RWPE1 (cell line): ENCODE data around the gene IGF2.

Experiments used
- CTCF ChIA-PET: fragments of 350-600 bp; sonication (Branson Sonifier 250); formaldehyde crosslinking; extraction: SDS; loops from one replicate; lab custom pipeline; 2021; lab: Yijun Ruan, JAX
- POLR2A ChIA-PET: fragments of 400-600 bp; formaldehyde crosslinking; extraction: SDS; loops from one replicate; lab custom pipeline; 2020; ENCODE audit warnings: antibody characterized with exemption; ENCODE audit not compliant: low non-redundant PET; lab: Yijun Ruan, JAX
- DNase-seq: peaks from one replicate; pipeline ENCODE4 v3.0.0; 2012; ENCODE audit warnings: low spot score
- H3K27ac ChIP-seq: fragments of 450-650 bp; 2 replicates; pipeline ENCODE4 v1.5.1; 2017
- TF ChIP-seq, protein P1 (sequence below): fragments of 450-650 bp; conservative IDR thresholded peaks from 2 replicates; pipeline ENCODE4 v1.5.1; 2017; ENCODE audit warnings: low read depth, mild to moderate bottlenecking

IGF2 gene

DNA sequence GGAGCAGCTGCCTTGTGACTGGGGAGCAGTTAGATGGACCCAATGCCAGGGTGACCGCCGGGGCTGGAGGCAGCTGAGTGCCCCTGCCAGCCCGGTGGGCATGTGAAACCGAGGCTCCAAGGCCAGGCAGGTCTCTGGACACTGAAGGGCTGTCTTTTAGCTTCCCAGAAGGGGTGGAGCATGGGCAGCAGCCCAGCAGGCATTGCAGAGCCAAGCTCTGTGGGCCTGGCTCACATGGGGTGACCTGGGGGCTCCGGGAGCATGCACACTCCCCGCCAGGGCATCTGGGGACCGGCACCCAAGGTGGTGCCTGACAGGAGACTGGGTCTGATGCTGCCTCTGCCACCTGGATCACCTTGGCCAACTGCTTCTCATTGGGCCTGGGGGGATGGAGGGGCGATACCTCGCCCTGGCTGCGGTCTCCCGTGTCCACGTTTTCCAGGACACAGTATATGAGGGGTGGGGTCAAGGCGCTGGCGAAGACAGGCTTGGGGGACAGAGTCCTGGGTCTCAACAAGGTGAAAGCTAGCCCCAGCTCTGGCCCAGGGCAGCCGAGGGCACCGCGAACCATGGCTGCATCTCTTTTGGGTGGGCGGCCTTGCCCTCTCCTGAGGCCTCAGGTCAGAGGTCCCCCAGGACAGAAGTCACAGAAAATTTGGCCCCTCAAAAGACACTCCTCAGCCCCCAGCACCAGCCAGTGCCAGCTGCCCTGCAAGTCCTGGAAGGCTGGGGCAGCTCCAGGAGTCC is 18.3 kb upstream of the IGF2 start:
- ChIA-PET POLR2A (no interaction called here), CTCF (interaction anchor here (0.6 to 1.8 kb wide), 4 partner anchors 121 to 504 kb away, joined by 3 to 12 read pairs (median 4); no protein-coding TSS in a partner anchor)
- TF ChIP-seq, protein P1, sequence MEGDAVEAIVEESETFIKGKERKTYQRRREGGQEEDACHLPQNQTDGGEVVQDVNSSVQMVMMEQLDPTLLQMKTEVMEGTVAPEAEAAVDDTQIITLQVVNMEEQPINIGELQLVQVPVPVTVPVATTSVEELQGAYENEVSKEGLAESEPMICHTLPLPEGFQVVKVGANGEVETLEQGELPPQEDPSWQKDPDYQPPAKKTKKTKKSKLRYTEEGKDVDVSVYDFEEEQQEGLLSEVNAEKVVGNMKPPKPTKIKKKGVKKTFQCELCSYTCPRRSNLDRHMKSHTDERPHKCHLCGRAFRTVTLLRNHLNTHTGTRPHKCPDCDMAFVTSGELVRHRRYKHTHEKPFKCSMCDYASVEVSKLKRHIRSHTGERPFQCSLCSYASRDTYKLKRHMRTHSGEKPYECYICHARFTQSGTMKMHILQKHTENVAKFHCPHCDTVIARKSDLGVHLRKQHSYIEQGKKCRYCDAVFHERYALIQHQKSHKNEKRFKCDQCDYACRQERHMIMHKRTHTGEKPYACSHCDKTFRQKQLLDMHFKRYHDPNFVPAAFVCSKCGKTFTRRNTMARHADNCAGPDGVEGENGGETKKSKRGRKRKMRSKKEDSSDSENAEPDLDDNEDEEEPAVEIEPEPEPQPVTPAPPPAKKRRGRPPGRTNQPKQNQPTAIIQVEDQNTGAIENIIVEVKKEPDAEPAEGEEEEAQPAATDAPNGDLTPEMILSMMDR: no peak
- H3K27ac ChIP-seq: no peak overlapping the region
- DNase-seq: no peak

- DNase-seq: peak; percentile 77
- no peak overlapping the region for H3K27ac ChIP-seq
- TF ChIP-seq, protein P1: peak; percentile 78
- CTCF ChIA-PET: interaction anchor here (0.6 to 13.6 kb wide), 16 partner anchors 9 to 1462 kb away, joined by 3 to 293 read pairs (median 4); partner anchors contain the start of gene DEAF1
- POLR2A ChIA-PET: no interaction called here
Measured at GRCh38 chr11:2156416-2157182, 17.4 kb upstream of the IGF2 start.

GRCh38 chr11:2155511-2155910 is 16.3 kb upstream of the IGF2 start:
- DNase-seq: no peak

GRCh38 chr11:2154889-2155288 is 15.7 kb upstream of the IGF2 start:
- DNase-seq: no peak
- CTCF ChIA-PET: interaction anchor here (1.4 to 13.6 kb wide), 2 partner anchors 11 to 117 kb away, joined by 4 to 293 read pairs; no protein-coding TSS in a partner anchor
- H3K27ac ChIP-seq: no peak overlapping the region
- POLR2A ChIA-PET: interaction anchor here (0.6 kb wide), 1 partner anchor 152 kb away, joined by 3 read pairs; no protein-coding TSS in a partner anchor
- TF ChIP-seq, protein P1: no peak

More at GRCh38 chr11:2155511-2155910, 16.3 kb upstream of the IGF2 start:
- H3K27ac ChIP-seq: no peak overlapping the region
- ChIA-PET CTCF (interaction anchor here (0.6 to 13.6 kb wide), 7 partner anchors 11 to 503 kb away, joined by 3 to 293 read pairs (median 4); no protein-coding TSS in a partner anchor), POLR2A (no interaction called here)
- TF ChIP-seq, protein P1: no peak

DNA sequence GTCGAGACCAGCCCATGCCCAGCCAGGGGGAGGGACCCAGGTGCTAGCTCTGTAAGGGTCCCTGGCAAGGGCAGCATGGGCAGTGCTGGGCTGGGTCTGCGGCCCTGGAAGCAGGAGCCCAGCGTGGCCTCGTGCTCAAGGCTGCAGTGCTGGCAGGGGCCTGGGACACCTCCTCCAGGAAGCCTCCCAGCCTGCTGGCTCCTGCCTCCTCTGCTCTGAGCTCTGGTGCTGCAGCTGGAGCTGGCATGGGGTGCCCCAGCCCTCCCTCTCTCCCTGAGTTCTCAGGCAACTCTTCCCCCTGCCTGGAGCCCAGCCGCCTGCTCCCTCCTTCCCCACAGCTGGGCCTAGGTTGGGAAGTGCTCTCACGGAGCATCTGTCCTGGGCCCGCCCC is 15.0 kb upstream of the IGF2 start:
- CTCF ChIA-PET: interaction anchor here (0.6 to 13.6 kb wide), 4 partner anchors 117 to 272 kb away, joined by 4 to 293 read pairs (median 6); no protein-coding TSS in a partner anchor
- TF ChIP-seq, protein P1: no peak
- DNase-seq: no peak
- no peak overlapping the region for H3K27ac ChIP-seq
- POLR2A ChIA-PET: interaction anchor here (0.6 kb wide), 1 partner anchor 151 kb away, joined by 3 read pairs; no protein-coding TSS in a partner anchor
